GM12874 (cell line): ENCODE results near the gene YAP1.

Experiments used
- TF ChIP-seq, protein P1 (sequence below): IDR thresholded peaks from 2 replicates; pipeline ENCODE4 v1.5.1; 2011; ENCODE audit warnings: low read depth, mild to moderate bottlenecking, control low read depth, low read length, moderate library complexity; ENCODE audit not compliant: insufficient read depth

Gene YAP1

DNA sequence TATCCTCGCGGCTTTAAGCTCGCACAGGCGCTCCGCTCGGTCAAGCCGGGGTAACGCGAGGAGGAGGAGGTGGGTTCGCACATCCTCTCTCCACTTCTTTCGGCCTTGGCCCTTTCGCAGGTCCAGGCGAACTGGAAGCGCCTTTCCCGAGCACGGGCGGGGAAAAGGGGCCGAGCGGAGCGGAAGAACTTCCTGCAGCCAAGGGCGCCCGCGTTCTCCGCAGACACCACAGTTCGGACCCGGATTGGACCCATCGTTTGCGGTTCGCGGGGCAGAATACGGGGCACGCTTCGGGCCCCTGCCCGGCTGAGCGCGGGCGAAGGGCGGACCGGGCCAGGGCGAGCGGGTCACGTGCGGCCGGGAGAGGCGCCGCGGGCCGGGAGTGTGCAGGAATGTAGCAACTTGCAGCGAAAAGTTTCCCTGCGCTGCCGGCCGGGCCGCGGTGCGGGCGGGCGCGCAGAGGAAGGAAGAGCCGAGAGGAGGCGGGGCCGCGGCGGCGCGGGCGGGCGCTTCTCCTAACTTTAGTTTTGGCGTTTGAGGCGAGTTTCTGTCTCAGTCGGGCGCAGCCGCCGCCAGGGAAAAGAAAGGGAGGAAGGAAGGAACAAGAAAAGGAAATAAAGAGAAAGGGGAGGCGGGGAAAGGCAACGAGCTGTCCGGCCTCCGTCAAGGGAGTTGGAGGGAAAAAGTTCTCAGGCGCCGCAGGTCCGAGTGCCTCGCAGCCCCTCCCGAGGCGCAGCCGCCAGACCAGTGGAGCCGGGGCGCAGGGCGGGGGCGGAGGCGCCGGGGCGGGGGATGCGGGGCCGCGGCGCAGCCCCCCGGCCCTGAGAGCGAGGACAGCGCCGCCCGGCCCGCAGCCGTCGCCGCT is at the start of gene YAP1:
Gene YAP1 (plus strand): TSS at position 552 of the 865 bp plus-strand sequence. CDS start 402 bp downstream, outside the sequence.
- TF ChIP-seq, protein P1, sequence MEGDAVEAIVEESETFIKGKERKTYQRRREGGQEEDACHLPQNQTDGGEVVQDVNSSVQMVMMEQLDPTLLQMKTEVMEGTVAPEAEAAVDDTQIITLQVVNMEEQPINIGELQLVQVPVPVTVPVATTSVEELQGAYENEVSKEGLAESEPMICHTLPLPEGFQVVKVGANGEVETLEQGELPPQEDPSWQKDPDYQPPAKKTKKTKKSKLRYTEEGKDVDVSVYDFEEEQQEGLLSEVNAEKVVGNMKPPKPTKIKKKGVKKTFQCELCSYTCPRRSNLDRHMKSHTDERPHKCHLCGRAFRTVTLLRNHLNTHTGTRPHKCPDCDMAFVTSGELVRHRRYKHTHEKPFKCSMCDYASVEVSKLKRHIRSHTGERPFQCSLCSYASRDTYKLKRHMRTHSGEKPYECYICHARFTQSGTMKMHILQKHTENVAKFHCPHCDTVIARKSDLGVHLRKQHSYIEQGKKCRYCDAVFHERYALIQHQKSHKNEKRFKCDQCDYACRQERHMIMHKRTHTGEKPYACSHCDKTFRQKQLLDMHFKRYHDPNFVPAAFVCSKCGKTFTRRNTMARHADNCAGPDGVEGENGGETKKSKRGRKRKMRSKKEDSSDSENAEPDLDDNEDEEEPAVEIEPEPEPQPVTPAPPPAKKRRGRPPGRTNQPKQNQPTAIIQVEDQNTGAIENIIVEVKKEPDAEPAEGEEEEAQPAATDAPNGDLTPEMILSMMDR, result no peak

DNA sequence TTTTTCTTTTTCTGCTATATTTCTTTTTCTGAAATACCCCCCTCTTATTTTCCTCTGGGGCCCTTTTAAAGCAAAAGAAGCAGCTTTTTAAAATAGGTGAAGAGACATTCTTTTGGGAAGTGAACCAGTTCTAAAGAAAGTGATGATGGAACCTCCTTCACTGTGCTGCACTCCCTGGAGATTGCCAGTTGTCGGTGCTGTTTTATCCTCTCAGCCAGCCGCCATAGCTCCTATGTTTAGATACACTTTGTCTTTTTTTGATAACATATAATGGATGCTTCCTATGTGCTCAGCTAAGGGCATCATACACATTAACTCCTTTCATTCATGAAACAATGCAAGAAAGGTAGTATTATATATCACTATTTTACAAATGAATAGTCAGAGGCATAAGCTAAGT is 49.0 kb upstream of the YAP1 start:
- TF ChIP-seq, protein P1, result 0 out of 2 replicates have a peak, but pooled peaks have one; percentile 6

DNA sequence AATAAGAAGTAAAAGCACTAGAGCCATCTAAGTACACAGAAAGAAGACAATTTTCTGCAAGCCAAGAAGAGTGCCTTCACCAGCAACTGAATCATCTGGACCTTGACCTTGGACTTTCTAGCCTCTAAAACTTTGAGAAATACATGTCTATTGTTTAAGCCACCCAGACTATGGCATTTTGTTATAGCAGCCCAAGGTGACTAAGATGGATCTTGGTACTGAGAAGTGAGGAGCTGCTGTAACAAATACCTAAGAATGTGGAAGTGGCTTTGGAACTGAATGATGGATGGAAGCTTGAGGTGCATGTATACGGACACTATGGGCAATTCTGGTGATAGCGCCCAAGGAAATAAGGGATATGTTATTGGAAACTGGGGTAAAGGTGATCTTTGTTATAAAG is 48.1 kb upstream of the YAP1 start:
- TF ChIP-seq, protein P1, result no peak

DNA sequence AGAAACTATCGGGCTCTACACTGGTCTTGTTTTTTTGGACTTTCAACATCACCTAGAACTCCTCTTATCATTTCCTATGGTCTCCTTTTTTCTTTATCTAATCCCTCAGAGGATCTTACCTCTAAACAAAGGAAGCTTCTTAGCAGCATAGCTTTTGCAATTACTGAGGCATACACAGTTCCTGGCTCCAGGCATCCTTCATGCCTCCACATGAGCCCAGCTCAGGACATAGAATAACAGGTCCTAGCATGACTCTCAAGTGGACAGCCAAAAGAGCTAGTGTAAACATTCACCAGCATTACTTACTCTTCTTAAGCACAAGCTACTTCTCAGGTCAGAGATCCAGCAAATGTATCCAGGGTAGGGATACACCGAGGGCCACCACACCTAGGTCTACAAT is 45.9 kb upstream of the YAP1 start:
- TF ChIP-seq, protein P1, result no peak

DNA sequence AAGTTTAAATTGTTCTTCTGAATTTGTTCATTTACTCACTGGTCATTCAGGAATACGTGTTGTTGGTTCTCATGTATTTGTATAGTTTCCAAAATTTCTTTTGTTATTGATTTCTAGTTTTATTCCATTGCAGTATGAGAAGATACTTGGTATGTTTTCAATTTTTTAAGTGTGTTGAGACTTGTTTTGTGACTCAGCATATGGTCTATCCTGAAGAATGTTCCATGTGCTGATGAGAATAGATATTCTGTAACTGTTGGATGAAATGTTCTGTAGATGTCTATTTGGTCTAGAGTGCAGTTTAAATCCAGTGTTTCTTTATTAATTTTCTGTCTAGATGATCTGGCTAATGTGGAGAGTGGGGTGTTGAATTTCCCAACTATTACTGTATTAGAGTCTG is 39.5 kb upstream of the YAP1 start:
- TF ChIP-seq, protein P1, result no peak

DNA sequence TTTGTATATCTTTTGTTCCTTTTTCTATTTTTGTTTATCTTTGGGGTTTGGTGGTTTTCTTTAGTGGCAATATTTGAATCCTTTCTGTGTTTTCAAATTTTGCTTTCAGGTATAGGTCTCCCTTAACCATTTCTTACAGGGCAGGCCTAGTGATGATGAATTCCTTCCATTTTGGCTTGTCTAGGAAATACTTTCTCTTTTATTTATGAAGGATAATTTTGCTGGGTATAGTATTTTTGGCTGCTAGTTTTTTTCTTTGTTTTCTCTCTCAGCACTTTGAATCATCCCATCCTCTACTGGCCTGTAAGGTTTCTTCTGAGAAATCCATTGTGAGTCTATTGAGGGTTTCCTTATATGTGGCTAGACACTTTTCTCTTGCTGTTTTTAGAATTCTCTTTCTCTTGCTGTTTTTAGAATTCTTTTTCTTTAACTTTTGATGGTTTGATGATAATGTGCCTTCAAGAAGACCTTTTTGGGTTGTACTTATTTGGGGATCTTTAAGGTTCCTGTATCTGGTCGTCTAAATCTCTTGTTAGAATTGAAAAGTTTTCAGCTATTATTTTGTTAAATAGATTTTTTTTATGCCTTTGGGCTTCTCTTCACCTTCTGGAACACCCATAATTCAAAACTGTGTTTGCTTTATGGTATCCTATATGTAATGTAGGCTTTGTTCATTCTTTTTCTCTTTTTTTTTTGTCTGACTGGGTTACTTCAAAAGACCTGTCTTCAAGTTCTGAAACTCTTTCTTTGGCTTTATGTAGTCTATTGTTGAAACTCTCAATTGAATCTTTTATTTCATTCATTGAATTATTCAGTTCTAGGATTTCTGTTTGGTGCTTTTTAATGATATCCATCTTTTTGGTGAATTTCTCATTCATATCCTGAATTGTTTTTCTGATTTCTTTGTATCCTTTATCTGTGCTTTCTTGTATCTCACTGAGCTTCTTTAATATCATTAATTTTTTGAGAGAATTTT is 38.5 kb upstream of the YAP1 start:
- TF ChIP-seq, protein P1, result no peak

DNA sequence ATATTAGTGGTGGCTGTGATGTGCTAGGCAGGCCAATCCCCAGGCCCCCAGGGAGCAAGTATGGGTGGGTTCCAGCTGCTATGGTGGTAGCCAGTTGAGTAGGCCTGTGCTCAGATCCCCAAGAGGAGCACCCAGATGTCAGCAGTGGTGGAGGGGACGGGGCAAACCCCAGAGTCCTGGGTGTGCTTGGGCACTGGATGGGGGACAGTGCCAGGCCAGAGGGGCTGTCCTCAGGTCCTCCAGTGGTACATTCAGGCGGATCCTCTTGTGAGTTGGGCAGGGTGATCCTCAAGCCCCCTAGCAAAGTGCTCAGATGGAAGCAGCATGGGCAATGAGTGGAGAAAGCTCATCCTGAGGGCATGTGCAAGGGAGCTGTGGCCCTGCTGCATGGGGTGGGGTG is 37.0 kb upstream of the YAP1 start:
- TF ChIP-seq, protein P1, result no peak
